Parathyroid adenoma (tissue), 2 donors: ENCODE measurements around the gene CDH1.

Source experiments
- H2AFZ ChIP-seq: fragments of 300-600 bp; sonication (generic); one replicate; pipeline ENCODE4 v1.7.0; 2017; ENCODE audit warnings: antibody characterized with exemption, mild to moderate bottlenecking
- H3K27ac ChIP-seq: fragments of 300-600 bp; sonication (generic); one replicate; pipeline ENCODE4 v1.7.0; 2017
- H3K27me3 ChIP-seq: fragments of 300-600 bp; sonication (generic); one replicate; pipeline ENCODE4 v1.7.0; 2017; ENCODE audit warnings: low read length; ENCODE audit not compliant: control insufficient read depth, insufficient read depth
- H3K36me3 ChIP-seq: fragments of 300-600 bp; sonication (generic); one replicate; pipeline ENCODE4 v1.7.0; 2017; ENCODE audit warnings: low read length; ENCODE audit not compliant: control insufficient read depth, insufficient read depth
- H3K4me1 ChIP-seq: fragments of 300-600 bp; sonication (generic); one replicate; pipeline ENCODE4 v1.7.0; 2017; ENCODE audit warnings: control low read depth
- H3K4me2 ChIP-seq: fragments of 300-600 bp; sonication (generic); one replicate; pipeline ENCODE4 v1.7.0; 2017; ENCODE audit warnings: low read length
- H3K4me3 ChIP-seq: fragments of 300-600 bp; sonication (generic); one replicate; pipeline ENCODE4 v1.7.0; 2017; ENCODE audit warnings: low read depth, low read length
- H3K79me2 ChIP-seq: fragments of 300-600 bp; sonication (generic); one replicate; pipeline ENCODE4 v1.7.0; 2017; ENCODE audit warnings: control low read depth
- H3K9ac ChIP-seq: fragments of 300-600 bp; sonication (generic); one replicate; pipeline ENCODE4 v1.7.0; 2017; ENCODE audit warnings: mild to moderate bottlenecking
- H3K9me3 ChIP-seq: fragments of 300-600 bp; sonication (generic); one replicate; pipeline ENCODE4 v1.7.0; 2017; ENCODE audit warnings: low read length; ENCODE audit not compliant: control insufficient read depth
- TF ChIP-seq, protein P1 (sequence below): fragments of 300-600 bp; sonication (generic); IDR thresholded peaks from one replicate; pipeline ENCODE4 v1.7.0; 2017; ENCODE audit warnings: antibody characterized with exemption, mild to moderate bottlenecking
- donor health status: primary hyperparathyroidism.

The CDH1 gene

DNA sequence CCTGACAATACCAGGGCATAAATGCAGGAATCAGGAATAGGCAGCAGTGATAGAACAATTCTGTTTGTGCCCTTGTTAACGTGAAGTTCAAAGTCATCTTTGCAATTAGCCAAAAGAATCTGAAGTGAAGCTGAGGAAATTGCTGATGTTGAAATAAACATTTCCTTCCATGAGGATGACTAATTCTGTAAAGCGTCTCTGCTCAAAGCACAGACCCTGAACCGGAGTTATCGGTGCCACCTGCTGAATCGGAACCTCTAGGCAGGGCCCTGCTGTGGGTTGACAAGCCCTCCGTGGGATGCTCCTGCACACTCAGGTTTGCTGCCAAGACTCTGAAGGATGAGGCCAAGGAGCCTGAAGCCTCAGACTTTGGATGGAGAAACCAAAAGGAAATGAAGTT, 37.0 kb upstream of the CDH1 start:
- Histone ChIP-seq H3K9me3 (no peaks in the 10 kb centered on the region), H3K27me3 (no peaks in the 10 kb centered on the region), H3K27ac (no peak overlapping the region), H2AFZ (no peak overlapping the region), H3K36me3 (no peaks in the 10 kb centered on the region), H3K4me1 (peaks cover 2% of the 10 kb centered on the region), H3K79me2 (peaks cover 2% of the 10 kb centered on the region), H3K4me3 (no peak overlapping the region), H3K9ac (no peak overlapping the region), H3K4me2 (no peak overlapping the region)
- TF ChIP-seq, protein P1, sequence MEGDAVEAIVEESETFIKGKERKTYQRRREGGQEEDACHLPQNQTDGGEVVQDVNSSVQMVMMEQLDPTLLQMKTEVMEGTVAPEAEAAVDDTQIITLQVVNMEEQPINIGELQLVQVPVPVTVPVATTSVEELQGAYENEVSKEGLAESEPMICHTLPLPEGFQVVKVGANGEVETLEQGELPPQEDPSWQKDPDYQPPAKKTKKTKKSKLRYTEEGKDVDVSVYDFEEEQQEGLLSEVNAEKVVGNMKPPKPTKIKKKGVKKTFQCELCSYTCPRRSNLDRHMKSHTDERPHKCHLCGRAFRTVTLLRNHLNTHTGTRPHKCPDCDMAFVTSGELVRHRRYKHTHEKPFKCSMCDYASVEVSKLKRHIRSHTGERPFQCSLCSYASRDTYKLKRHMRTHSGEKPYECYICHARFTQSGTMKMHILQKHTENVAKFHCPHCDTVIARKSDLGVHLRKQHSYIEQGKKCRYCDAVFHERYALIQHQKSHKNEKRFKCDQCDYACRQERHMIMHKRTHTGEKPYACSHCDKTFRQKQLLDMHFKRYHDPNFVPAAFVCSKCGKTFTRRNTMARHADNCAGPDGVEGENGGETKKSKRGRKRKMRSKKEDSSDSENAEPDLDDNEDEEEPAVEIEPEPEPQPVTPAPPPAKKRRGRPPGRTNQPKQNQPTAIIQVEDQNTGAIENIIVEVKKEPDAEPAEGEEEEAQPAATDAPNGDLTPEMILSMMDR, result no peak

DNA sequence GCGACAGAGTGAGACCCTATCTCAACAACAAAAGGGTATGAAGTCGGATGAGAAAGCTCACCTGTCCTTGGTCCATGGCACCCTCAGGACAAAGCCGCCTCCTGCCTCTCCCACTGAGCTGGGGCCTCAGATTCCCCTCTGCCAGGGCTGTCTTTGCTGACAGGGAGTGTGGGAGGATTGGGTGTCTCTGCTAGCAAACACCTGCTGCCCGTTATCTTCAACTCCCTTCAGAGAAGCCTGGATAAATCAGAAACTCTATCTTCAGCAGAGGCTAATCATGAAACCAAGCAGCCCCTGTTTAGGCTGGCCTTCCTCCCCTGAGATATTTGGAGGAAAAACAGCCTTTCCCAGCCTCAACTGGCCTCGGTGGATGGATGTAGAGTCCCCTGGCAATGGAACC, 36.3 kb upstream of the CDH1 start:
- no peak overlapping the region for H3K27ac ChIP-seq
- peaks cover 2% of the 10 kb centered on the region for H3K79me2 ChIP-seq
- TF ChIP-seq, protein P1, result no peak
- no peaks in the 10 kb centered on the region for H3K27me3 ChIP-seq
- peaks cover 2% of the 10 kb centered on the region for H3K4me1 ChIP-seq
- H3K36me3 ChIP-seq, result no peaks in the 10 kb centered on the region
- no peak overlapping the region for H3K9ac ChIP-seq
- no peaks in the 10 kb centered on the region for H3K9me3 ChIP-seq
- H2AFZ ChIP-seq, result no peak overlapping the region
- no peak overlapping the region for H3K4me2 ChIP-seq
- no peak overlapping the region for H3K4me3 ChIP-seq

DNA sequence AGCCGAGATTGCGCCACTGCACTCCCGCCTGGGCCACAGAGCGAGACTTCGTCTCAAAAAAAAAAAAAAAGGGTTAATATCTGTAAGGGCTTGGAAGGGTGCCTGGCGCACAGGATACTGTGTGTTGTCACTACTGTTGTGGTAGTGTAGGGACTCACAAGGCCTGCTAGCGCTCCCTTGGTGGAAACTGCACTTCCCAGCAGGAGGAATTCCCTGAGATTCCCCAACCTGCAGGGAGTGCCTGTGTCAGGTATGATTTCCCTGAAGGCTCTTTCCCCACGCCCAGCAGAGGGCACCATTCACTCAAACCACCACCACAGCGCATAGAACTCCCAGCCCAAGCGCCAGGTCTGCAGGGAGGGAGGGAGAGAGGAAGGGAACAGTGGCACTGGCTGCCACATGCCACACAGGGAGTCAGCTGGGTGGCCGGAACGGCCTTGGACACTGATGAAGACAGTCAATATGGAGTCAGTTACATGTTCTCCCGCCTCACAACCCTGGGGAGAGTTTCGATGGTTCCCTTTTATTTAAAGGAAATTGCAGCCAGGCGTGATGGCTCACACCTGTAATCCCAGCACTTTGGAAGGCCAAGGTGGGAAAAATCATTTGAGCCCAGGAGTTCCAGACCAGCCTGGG, 32.7 kb upstream of the CDH1 start:
- Histone ChIP-seq H3K4me3 (no peak overlapping the region), H3K27me3 (no peaks in the 10 kb centered on the region), H3K27ac (peak overlapping the region; percentile 20), H3K4me1 (peaks cover 23% of the 10 kb centered on the region), H3K36me3 (no peaks in the 10 kb centered on the region), H3K79me2 (peaks cover 2% of the 10 kb centered on the region), H2AFZ (peak overlapping the region; percentile 48), H3K9ac (no peak overlapping the region), H3K4me2 (no peak overlapping the region), H3K9me3 (no peaks in the 10 kb centered on the region)
- TF ChIP-seq, protein P1, result peak; percentile 92

DNA sequence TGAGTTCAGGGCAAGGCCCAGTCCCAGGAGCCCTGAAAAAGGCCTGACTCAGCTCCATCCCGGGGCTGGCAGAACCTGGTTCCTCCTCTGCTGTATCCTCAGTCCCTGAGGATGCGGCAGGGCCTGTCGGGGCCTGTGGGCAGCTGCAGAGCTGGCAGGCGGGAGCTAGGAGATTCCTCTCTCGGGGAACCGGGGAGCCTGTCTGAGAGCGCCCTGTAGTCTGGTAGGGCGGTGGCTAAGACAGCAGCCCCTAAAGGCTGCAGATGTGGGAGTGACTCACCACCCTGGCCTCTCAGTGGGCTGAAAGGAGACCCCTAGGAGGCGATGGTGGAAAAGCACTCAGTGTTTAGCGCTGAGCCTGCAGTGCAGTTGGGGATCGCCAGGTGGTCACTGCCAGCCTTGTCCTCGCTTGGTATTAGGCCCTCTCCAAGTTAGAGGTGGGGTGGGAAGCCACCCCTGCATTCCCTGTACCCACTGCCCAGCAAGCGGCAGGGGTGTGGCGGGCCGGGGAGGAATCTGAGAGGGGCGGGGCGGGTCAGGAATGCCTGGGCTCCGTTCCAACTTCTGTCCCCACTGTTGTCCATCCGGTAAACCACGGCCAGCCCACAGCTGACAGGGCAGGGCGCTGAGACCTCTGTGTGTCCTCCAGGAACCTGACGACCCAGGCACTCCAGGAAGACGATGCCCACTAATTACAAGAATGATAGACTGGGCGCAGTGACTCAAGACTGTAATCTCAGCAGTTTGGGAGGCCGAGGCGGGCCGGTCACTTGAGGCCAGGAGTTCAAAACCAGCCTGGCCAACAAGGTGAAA, 29.5 kb upstream of the CDH1 start:
- Histone ChIP-seq H3K9me3 (no peaks in the 10 kb centered on the region), H3K4me2 (peak overlapping the region; percentile 55), H2AFZ (peak overlapping the region; percentile 80), H3K4me1 (peaks cover 35% of the 10 kb centered on the region), H3K36me3 (no peaks in the 10 kb centered on the region), H3K27me3 (no peaks in the 10 kb centered on the region), H3K4me3 (peak overlapping the region; percentile 20), H3K9ac (peak overlapping the region; percentile 8), H3K79me2 (peaks cover 5% of the 10 kb centered on the region), H3K27ac (peak overlapping the region; percentile 97)
- TF ChIP-seq, protein P1, result peak; percentile 43
